Suprapubic skin (tissue), 4 donors: Measurements from ENCODE around the gene MARK4.

Experiments
- CTCF ChIP-seq, 2 donors: fragments of 200-600 bp in 1 of 2; fragments of 450-650 bp in 1 of 2; sonication (generic) in 1 of 2; IDR thresholded peaks; one replicate each; pipeline ENCODE4 v1.5.1; 2016 to 2019; ENCODE audit warnings: antibody characterized with exemption in 2 of 2, mild to moderate bottlenecking in 1 of 2, moderate library complexity in 1 of 2
- EP300 ChIP-seq: sonication (generic); formaldehyde crosslinking; IDR thresholded peaks from one replicate; pipeline ENCODE4 v1.6.1; 2017; ENCODE audit warnings: antibody characterized with exemption
- POLR2A ChIP-seq, 2 donors: fragments of 450-650 bp; IDR thresholded peaks; one replicate each; pipeline ENCODE4 v1.6.1; 2017; ENCODE audit warnings: antibody characterized with exemption in 2 of 2, mild to moderate bottlenecking in 2 of 2, moderate library complexity in 2 of 2
- POLR2AphosphoS5 ChIP-seq, 3 donors: sonication (generic); formaldehyde crosslinking; IDR thresholded peaks; one replicate each; pipeline ENCODE4 v1.6.1; 2017; ENCODE audit warnings: antibody characterized with exemption in 3 of 3

- TF ChIP-seq POLR2AphosphoS5 (IDR thresholded peaks at IDR 0.05) (no peak), CTCF (IDR thresholded peaks at IDR 0.05) (no peak), EP300 (no peak), POLR2A (IDR thresholded peaks at IDR 0.05) (no peak)
Measured at GRCh38 chr19:45352062-45352461, 101.0 kb downstream of the MARK4 start.
